CD14-positive monocyte (primary cell): Measurements from ENCODE around the gene AMZ1. TPM values are rescaled to one million over a fixed set of nuclear protein-coding genes. Genes with fewer than 3 reads are reported as not detected.
A peak's percentile ranks its signal among the peaks of the same experiment; 100 is the strongest.
"Not testable (repeated sequence)": the region's sequence is repeated elsewhere in the genome, so short reads cannot be mapped to it uniquely, and the experiment has no call there.

Experiments
- DNase-seq, 3 donors: peaks; one replicate each; pipeline ENCODE4 v3.0.0-alpha.2; 2011 to 2022
- H2AFZ ChIP-seq: 2 replicates; pipeline ENCODE4 v1.6.0; 2012; ENCODE audit warnings: mild to moderate bottlenecking, low read depth, low read length, inconsistent platforms; ENCODE audit not compliant: insufficient read depth, poor library complexity, severe bottlenecking
- H3K27ac ChIP-seq, 2 donors: 1 replicate in 1 of 2; 2 replicates in 1 of 2; pipeline ENCODE4 v1.5.1; 2012 to 2013; ENCODE audit warnings: low read length in 2 of 2, control low read depth in 1 of 2, inconsistent platforms in 1 of 2, low read depth in 1 of 2, mild to moderate bottlenecking in 1 of 2
- H3K27me3 ChIP-seq, 2 donors: one replicate each; pipeline versions ENCODE4 v1.6.0 to v1.6.1; 2011 to 2013; ENCODE audit warnings: low read length in 2 of 2; ENCODE audit not compliant: control insufficient read depth in 2 of 2, insufficient read depth in 2 of 2
- H3K36me3 ChIP-seq, 2 donors: replicated peaks in 1 of 2; 1 replicate in 1 of 2; 2 replicates in 1 of 2; pipeline versions ENCODE4 v1.5.1 to v1.6.1; 2012 to 2013; ENCODE audit warnings: low read length in 2 of 2, control low read depth in 1 of 2, inconsistent platforms in 1 of 2, mild to moderate bottlenecking in 1 of 2; ENCODE audit not compliant: insufficient read depth in 2 of 2, control insufficient read depth in 1 of 2
- H3K4me1 ChIP-seq, 2 donors: 1 replicate in 1 of 2; 2 replicates in 1 of 2; pipeline versions ENCODE4 v1.5.1 to v1.6.1; 2012 to 2013; ENCODE audit warnings: low read length in 2 of 2, control low read depth in 1 of 2, inconsistent platforms in 1 of 2, mild to moderate bottlenecking in 1 of 2, moderate library complexity in 1 of 2; ENCODE audit not compliant: insufficient read depth in 2 of 2, control insufficient read depth in 1 of 2
- H3K4me2 ChIP-seq: replicated peaks from 2 replicates; pipeline ENCODE3; 2012; ENCODE audit warnings: low read length, moderate library complexity, mild to moderate bottlenecking; ENCODE audit not compliant: poor library complexity, severe bottlenecking; ENCODE audit errors: extremely low read depth
- H3K4me3 ChIP-seq, 3 experiments: fragments of 200-600 bp in 1 of 3; sonication (generic) in 1 of 3; replicated peaks in 1 of 3; 1 replicate in 2 of 3; 2 replicates in 1 of 3; pipeline ENCODE4 v1.5.1; 2011 to 2013; ENCODE audit warnings: low read length in 3 of 3, mild to moderate bottlenecking in 3 of 3, control low read depth in 2 of 3, low read depth in 2 of 3, inconsistent platforms in 1 of 3, moderate library complexity in 1 of 3
- H3K79me2 ChIP-seq: 2 replicates; pipeline ENCODE4 v1.6.0; 2012; ENCODE audit warnings: mild to moderate bottlenecking, control low read depth, inconsistent platforms, low read length, moderate library complexity; ENCODE audit not compliant: insufficient read depth
- H3K9ac ChIP-seq: 2 replicates; pipeline ENCODE4 v1.6.0; 2017; ENCODE audit warnings: low read length, mild to moderate bottlenecking; ENCODE audit not compliant: insufficient read depth, poor library complexity, severe bottlenecking
- H3K9me3 ChIP-seq, 2 donors: replicated peaks in 1 of 2; 1 replicate in 1 of 2; 2 replicates in 1 of 2; pipeline versions ENCODE4 v1.5.1 to v1.6.1; 2012 to 2013; ENCODE audit warnings: low read length in 2 of 2, control low read depth in 1 of 2; ENCODE audit not compliant: control insufficient read depth in 1 of 2, insufficient read depth in 1 of 2
- H4K20me1 ChIP-seq: 2 replicates; pipeline ENCODE4 v1.6.0; 2012; ENCODE audit warnings: mild to moderate bottlenecking, low read length, control low read depth, moderate library complexity; ENCODE audit not compliant: insufficient read depth
- H3K27ac Mint-ChIP-seq, 7 donors: one replicate each; pipeline ENCODE4 v1.8.0; 2020; ENCODE audit warnings: mild to moderate bottlenecking in 7 of 7, mixed read lengths in 7 of 7, moderate library complexity in 6 of 7, inconsistent platforms in 2 of 7
- H3K27me3 Mint-ChIP-seq, 3 donors: one replicate each; pipeline ENCODE4 v1.8.0; 2021 to 2022; ENCODE audit warnings: low read depth in 3 of 3, mild to moderate bottlenecking in 3 of 3, mixed read lengths in 3 of 3, moderate library complexity in 3 of 3, inconsistent platforms in 1 of 3
- H3K36me3 Mint-ChIP-seq, 2 donors: one replicate each; pipeline ENCODE4 v1.8.0; 2020; ENCODE audit warnings: mixed read lengths in 2 of 2, inconsistent platforms in 1 of 2, mild to moderate bottlenecking in 1 of 2
- H3K4me1 Mint-ChIP-seq: one replicate; pipeline ENCODE4 v1.8.0; 2020; ENCODE audit warnings: mild to moderate bottlenecking, mixed read lengths
- H3K4me3 Mint-ChIP-seq, 2 donors: one replicate each; pipeline ENCODE4 v1.8.0; 2020; ENCODE audit warnings: mild to moderate bottlenecking in 2 of 2, mixed read lengths in 2 of 2, moderate library complexity in 1 of 2
- H3K9me3 Mint-ChIP-seq, 7 donors: one replicate each; pipeline ENCODE4 v1.8.0; 2020 to 2022; ENCODE audit warnings: mixed read lengths in 7 of 7, mild to moderate bottlenecking in 6 of 7, moderate library complexity in 6 of 7, inconsistent platforms in 2 of 7
- CTCF ChIP-seq: fragments of 200-600 bp; IDR thresholded peaks from one replicate; pipeline ENCODE4 v1.8.0; 2022; ENCODE audit warnings: antibody characterized with exemption, mild to moderate bottlenecking
- WGBS: methylation state at CpG from one replicate; pipeline ENCODE4 v1.1.5; 2013; ENCODE audit warnings: missing lambda C conversion rate; ENCODE audit not compliant: insufficient coverage; 5-methylcytosine and 5-hydroxymethylcytosine counted together
- intact Hi-C, 2 donors: fragments of 100-400 bp; cut with micrococcal nuclease; formaldehyde crosslinking; loops; one replicate each; pipeline versions ENCODE4 v1.15.0 to v1.15.1; 2023
- polyA plus RNA-seq, 3 donors: library from polyadenylated mRNA; depleted of rRNA in 1 of 3; unstranded in 2 of 3; stranded (reverse) in 1 of 3; fragments of 300-500 nt in 2 of 3; fragments of >200 nt in 1 of 3; fragmentation: Illumina TruSeq in 2 of 3; gene quantifications; 1 replicate in 2 of 3; 2 replicates in 1 of 3; pipeline ENCODE4 v1.2.3, GENCODE V29; 2012 to 2021

Gene AMZ1
- polyA plus RNA-seq, 3 donors = 0.09 to 0.25 (median 0.14) TPM

GRCh38 chr7:2722591-2722990 is 34.6 kb downstream of the AMZ1 start:
- H3K36me3 Mint-ChIP-seq = peaks cover 55 to 57% of the 10 kb centered on the region in 2 donors
- Histone ChIP-seq H3K27ac (no peak overlapping the region), H3K9ac (no peak overlapping the region), H3K4me1 (peaks cover 18 to 25% of the 10 kb centered on the region in 2 donors), H3K9me3 (no peaks in the 10 kb centered on the region), H3K4me3 (no peak overlapping the region), H4K20me1 (no peaks in the 10 kb centered on the region), H2AFZ (no peak overlapping the region), H3K36me3 (peaks cover 9 to 14% of the 10 kb centered on the region in 2 donors), H3K79me2 (no peaks in the 10 kb centered on the region), H3K27me3 (peaks cover 0 to 16% of the 10 kb centered on the region in 2 donors), H3K4me2 (no peak overlapping the region)
- H3K4me1 Mint-ChIP-seq = peaks cover 21% of the 10 kb centered on the region
- no peak for DNase-seq
- H3K4me3 Mint-ChIP-seq = no peak overlapping the region
- no peak for TF ChIP-seq CTCF
- no peak overlapping the region for H3K27ac Mint-ChIP-seq
- H3K27me3 Mint-ChIP-seq = peaks cover 24 to 26% (median 25%) of the 10 kb centered on the region in 3 donors
- peaks cover 0 to 3% (median 1%) of the 10 kb centered on the region in 7 donors for H3K9me3 Mint-ChIP-seq
- intact Hi-C loops = loop anchor here in 1 of 2 donors (5.0 kb wide), 1 partner anchor 120 kb away; the partner anchor contains the start of gene GNA12
- 100% methylated on average over 2 of the region's 4 CpGs for WGBS

- H2AFZ ChIP-seq = no peak overlapping the region
- no peak for TF ChIP-seq CTCF
- Mint-ChIP-seq H3K36me3 (peaks cover 51 to 53% of the 10 kb centered on the region in 2 donors), H3K9me3 (peaks cover 0 to 3% (median 1%) of the 10 kb centered on the region in 7 donors), H3K27ac (peak overlapping the region in 1 of 7 donors; percentile 27), H3K4me1 (peaks cover 21% of the 10 kb centered on the region), H3K27me3 (peaks cover 17 to 20% (median 18%) of the 10 kb centered on the region in 3 donors), H3K4me3 (no peak overlapping the region)
- H3K4me2 ChIP-seq = no peak overlapping the region
- peaks cover 19 to 25% of the 10 kb centered on the region in 2 donors for H3K4me1 ChIP-seq
- no peak overlapping the region for H3K27ac ChIP-seq
- no peaks in the 10 kb centered on the region for H3K9me3 ChIP-seq
- peaks cover 0 to 10% of the 10 kb centered on the region in 2 donors for H3K27me3 ChIP-seq
- no peak overlapping the region for H3K4me3 ChIP-seq
- H3K36me3 ChIP-seq = peaks cover 9 to 14% of the 10 kb centered on the region in 2 donors
- 89% methylated on average over 17 of the region's 23 CpGs for WGBS
- no peaks in the 10 kb centered on the region for H3K79me2 ChIP-seq
- H4K20me1 ChIP-seq = no peaks in the 10 kb centered on the region
- DNase-seq = no peak
- intact Hi-C loops = loop anchor here in 1 of 2 donors (5.0 kb wide), 1 partner anchor 119 kb away; the partner anchor contains the start of gene GNA12
- H3K9ac ChIP-seq = no peak overlapping the region
These were observed 35.3 kb downstream of the AMZ1 start for GRCh38 chr7:2723138-2723850.

- not testable (repeated sequence) for H3K4me3 Mint-ChIP-seq, H3K9ac ChIP-seq, H2AFZ ChIP-seq, H3K4me3 ChIP-seq, H3K9me3 ChIP-seq, H3K27ac ChIP-seq, H4K20me1 ChIP-seq, DNase-seq, H3K27me3 ChIP-seq, H3K79me2 ChIP-seq, H3K9me3 Mint-ChIP-seq, H3K4me2 ChIP-seq
- Histone ChIP-seq H3K4me1 (peaks cover 22 to 28% of the 10 kb centered on the region in 2 donors), H3K36me3 (peaks cover 9 to 14% of the 10 kb centered on the region in 2 donors)
- peaks cover 49% of the 10 kb centered on the region in 2 donors for H3K36me3 Mint-ChIP-seq
- over 99% methylated on average over 10 of the region's 15 CpGs for WGBS
- peaks cover 10 to 13% (median 11%) of the 10 kb centered on the region in 3 donors for H3K27me3 Mint-ChIP-seq
- peaks cover 23% of the 10 kb centered on the region for H3K4me1 Mint-ChIP-seq
- H3K27ac Mint-ChIP-seq = peak overlapping the region in 1 of 7 donors; percentile 46
- intact Hi-C loops = loop anchor here in 1 of 2 donors (5.0 kb wide), 1 partner anchor 118 kb away; the partner anchor contains the start of gene GNA12
These were observed 36.0 kb downstream of the AMZ1 start for GRCh38 chr7:2724036-2724435.
